Effector memory CD4-positive, alpha-beta T cell (primary cell): ENCODE data around the gene CKAP5.

Experiments
- DNase-seq, 3 donors: peaks; one replicate each; pipeline ENCODE4 v3.0.0-alpha.2; 2020
- H3K27ac ChIP-seq: 2 replicates; pipeline ENCODE4 v1.7.0; 2013; ENCODE audit warnings: mild to moderate bottlenecking, low read length, moderate library complexity; ENCODE audit not compliant: insufficient read depth, poor library complexity, severe bottlenecking
- H3K27me3 ChIP-seq: replicated peaks from 2 replicates; pipeline ENCODE4 v1.7.0; 2013; ENCODE audit warnings: mild to moderate bottlenecking, low read length; ENCODE audit not compliant: insufficient read depth, control insufficient read depth, poor library complexity, severe bottlenecking
- H3K36me3 ChIP-seq: 2 replicates; pipeline ENCODE4 v1.7.0; 2013; ENCODE audit warnings: mild to moderate bottlenecking, low read length, moderate library complexity; ENCODE audit not compliant: control insufficient read depth, insufficient read depth
- H3K4me1 ChIP-seq: 2 replicates; pipeline ENCODE4 v1.7.0; 2013; ENCODE audit warnings: low read length, mild to moderate bottlenecking; ENCODE audit not compliant: control insufficient read depth, insufficient read depth, poor library complexity, severe bottlenecking
- H3K4me3 ChIP-seq: 2 replicates; pipeline ENCODE4 v1.7.0; 2013; ENCODE audit warnings: low read length, low read depth, mild to moderate bottlenecking; ENCODE audit not compliant: insufficient read depth, poor library complexity, severe bottlenecking
- H3K9me3 ChIP-seq: 2 replicates; pipeline ENCODE4 v1.7.0; 2013; ENCODE audit warnings: mild to moderate bottlenecking, low read length, moderate library complexity; ENCODE audit not compliant: control insufficient read depth

Gene CKAP5

DNA sequence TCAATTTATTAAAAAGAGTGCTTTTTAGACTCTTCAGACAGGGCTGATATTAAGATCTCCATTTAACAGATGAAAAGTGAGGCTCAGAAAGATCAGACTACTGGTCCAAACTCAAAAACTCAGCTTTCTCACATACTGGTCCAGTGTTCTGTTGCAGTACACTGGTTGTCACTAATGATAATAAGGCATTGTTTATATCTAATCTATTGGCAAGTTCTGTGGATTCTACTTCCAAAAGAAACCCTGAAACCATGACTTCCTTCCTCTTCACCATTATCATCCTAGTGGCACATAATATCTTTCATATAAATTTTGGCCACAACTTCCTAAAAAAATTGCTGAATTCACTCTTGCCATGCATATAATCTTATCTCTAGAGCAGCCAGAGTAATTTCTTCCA is 90.1 kb downstream of the CKAP5 start:
- Histone ChIP-seq H3K4me1 (no peaks in the 10 kb centered on the region), H3K4me3 (no peak overlapping the region), H3K27me3 (no peaks in the 10 kb centered on the region), H3K9me3 (no peaks in the 10 kb centered on the region), H3K27ac (no peak overlapping the region), H3K36me3 (peaks cover 58% of the 10 kb centered on the region)
- no peak for DNase-seq

DNA sequence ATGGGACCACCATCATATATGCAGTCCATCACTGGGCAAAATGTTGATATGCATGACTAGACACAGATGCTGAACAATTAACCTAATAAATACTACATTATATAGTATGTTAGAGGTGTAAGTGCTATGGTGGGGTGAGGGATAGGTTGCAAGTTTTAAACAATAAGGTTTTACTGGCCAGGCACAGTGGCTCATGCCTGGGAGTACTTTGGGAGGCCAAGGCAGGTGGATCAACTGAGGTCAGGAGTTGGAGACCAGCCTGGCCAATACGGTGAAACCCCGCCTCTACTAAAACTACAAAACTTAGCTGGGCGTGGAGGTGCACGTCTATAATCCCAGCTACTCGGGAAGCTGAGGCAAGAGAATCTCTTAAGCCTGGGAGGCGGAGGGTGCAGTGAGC is 98.9 kb downstream of the CKAP5 start:
- Histone ChIP-seq H3K36me3 (peaks cover 59% of the 10 kb centered on the region), H3K27ac (no peak overlapping the region), H3K27me3 (no peaks in the 10 kb centered on the region), H3K9me3 (no peaks in the 10 kb centered on the region), H3K4me3 (no peak overlapping the region), H3K4me1 (no peaks in the 10 kb centered on the region)
- DNase-seq: no peak

DNA sequence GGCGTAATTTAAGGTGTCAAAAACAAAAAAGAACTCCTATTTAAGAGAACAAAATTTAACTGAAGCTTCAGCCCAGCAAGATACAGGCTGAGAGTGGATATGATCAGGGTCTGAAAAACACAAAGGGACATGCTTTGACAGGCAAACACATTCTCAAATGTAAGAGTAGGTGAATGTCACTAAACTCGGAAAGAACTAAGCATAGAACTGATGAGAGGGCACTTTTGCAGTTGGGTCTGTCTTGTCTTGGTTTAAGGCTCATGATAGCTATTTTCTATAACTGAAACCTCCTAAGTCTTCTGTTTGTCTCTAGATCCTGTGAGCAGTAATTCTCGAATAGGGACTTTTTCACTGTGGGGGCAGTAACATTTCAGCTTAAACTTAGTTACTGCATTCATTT is 100.1 kb downstream of the CKAP5 start:
- Histone ChIP-seq H3K9me3 (no peaks in the 10 kb centered on the region), H3K4me3 (no peak overlapping the region), H3K27ac (no peak overlapping the region), H3K27me3 (no peaks in the 10 kb centered on the region), H3K4me1 (no peaks in the 10 kb centered on the region), H3K36me3 (peaks cover 52% of the 10 kb centered on the region)
- DNase-seq: no peak

DNA sequence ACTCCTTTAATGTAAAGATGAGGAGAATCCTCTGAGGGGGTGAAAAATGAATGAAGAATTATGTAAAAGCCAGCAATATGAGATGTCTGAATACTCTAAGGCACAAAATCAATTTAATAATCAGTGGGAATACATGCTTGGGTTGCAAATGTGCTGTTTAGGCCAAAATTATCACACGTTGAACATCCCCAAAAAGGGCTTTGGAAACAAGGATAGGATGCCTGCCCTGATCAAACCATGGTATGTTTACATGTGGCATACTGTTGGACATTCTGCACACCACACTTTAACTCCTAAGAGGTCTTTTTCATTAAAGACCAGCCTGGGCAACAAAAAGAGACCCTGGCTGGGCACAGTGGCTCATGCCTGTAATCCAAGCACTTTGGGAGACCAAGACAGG is 100.8 kb downstream of the CKAP5 start:
- H3K27ac ChIP-seq: no peak overlapping the region
- H3K27me3 ChIP-seq: no peaks in the 10 kb centered on the region
- H3K9me3 ChIP-seq: no peaks in the 10 kb centered on the region
- no peak overlapping the region for H3K4me3 ChIP-seq
- H3K4me1 ChIP-seq: no peaks in the 10 kb centered on the region
- no peak for DNase-seq
- peaks cover 46% of the 10 kb centered on the region for H3K36me3 ChIP-seq

DNA sequence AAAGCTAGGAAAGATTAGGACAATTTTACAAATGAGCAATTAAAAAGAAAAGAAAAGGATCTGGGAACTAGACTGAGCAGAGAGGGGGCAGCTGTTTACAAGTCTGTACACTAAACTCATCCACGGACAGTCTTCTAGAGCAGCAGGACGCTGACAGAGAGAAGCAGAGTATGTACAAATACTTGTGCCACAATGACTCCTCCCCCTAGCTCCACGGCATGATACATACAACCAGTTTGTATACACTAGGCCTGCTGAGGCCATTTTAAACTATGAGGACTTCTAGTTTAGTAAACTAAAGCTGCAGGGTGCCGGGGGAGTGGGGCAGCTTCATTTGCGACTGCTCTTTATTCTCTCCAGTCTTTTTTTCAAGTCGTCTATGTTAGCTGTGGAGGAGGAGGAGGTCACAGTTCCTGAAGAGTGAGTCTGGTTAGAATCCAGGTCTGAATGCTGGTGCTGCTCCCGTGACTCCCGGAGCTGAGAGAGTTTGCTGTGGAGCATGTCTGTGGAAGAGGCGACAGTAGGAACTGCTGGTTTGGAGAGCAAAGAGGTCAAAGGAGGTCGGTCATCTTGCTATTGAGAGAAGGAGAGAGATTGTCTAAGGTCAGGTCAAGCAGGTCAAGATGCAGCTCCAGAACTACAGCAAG is 102.3 kb downstream of the CKAP5 start:
- no peak for DNase-seq
- no peaks in the 10 kb centered on the region for H3K27me3 ChIP-seq
- H3K4me3 ChIP-seq: no peak overlapping the region
- no peak overlapping the region for H3K27ac ChIP-seq
- H3K9me3 ChIP-seq: no peaks in the 10 kb centered on the region
- no peaks in the 10 kb centered on the region for H3K4me1 ChIP-seq
- peaks cover 40% of the 10 kb centered on the region for H3K36me3 ChIP-seq

DNA sequence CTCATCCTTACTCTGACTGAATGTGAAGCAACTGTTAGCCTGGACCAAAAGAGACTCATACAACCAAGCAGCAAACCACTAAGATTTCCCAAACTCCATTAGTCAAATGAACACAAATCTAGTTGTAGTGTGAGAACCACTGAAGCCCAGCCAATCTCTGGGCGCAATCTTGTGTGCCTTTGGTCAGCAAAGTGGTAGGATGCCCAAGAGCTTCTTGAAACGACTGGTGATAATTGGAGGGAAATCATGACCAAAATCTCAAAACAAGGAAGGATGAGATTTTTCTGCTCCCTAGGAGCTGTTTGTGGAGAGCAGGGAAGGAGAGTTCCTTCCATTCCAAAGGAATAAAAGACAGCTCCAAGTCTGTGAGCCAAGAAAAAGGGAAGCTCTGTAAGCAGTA is 103.0 kb downstream of the CKAP5 start:
- H3K4me1 ChIP-seq: no peaks in the 10 kb centered on the region
- H3K27me3 ChIP-seq: no peaks in the 10 kb centered on the region
- peaks cover 38% of the 10 kb centered on the region for H3K36me3 ChIP-seq
- no peak overlapping the region for H3K27ac ChIP-seq
- no peak for DNase-seq
- H3K4me3 ChIP-seq: no peak overlapping the region
- H3K9me3 ChIP-seq: no peaks in the 10 kb centered on the region

DNA sequence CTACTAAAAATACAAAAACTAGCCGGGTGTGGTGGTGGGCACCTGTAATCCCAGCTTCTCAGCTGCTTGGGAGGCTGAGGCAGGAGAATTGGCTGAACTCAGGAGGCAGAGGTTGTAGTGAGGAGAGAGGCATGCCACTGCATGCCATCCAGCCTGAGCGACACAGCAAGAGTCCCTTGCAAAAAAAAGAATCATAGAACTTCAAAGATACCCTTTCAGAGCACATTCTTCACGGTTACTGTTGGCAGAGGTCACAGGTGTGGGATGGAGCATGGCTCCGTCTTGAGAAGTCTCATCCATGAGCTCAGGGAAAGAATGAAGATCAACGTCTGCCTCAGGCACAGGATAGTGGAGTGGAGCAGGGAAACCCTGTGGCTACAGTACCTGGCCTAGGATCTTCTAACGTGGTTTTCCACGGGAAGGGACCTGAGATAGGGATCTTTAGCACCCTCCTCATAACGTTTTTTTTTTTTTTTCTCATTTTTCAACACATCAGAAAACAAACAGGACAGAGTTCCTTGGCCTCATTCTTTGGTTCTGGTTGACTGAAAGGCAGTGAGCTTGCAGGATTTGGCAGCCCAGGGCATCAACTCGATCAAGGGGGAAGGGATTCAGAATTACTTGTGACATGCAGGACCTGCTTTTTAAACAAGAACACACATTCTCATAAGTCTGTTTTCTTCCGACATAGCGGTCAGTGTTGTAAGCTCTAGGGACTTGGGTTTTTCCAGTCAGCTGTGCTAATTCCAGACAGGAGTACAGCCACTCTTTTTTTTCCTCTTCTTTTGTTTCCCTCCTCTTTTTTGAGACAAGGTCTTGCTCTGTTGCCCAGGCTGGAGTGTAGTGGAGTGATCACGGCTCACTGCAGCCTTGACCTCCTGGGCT is 104.2 kb downstream of the CKAP5 start:
- no peaks in the 10 kb centered on the region for H3K9me3 ChIP-seq
- DNase-seq: no peak
- peaks cover 26% of the 10 kb centered on the region for H3K36me3 ChIP-seq
- no peak overlapping the region for H3K4me3 ChIP-seq
- no peak overlapping the region for H3K27ac ChIP-seq
- no peaks in the 10 kb centered on the region for H3K27me3 ChIP-seq
- no peaks in the 10 kb centered on the region for H3K4me1 ChIP-seq

DNA sequence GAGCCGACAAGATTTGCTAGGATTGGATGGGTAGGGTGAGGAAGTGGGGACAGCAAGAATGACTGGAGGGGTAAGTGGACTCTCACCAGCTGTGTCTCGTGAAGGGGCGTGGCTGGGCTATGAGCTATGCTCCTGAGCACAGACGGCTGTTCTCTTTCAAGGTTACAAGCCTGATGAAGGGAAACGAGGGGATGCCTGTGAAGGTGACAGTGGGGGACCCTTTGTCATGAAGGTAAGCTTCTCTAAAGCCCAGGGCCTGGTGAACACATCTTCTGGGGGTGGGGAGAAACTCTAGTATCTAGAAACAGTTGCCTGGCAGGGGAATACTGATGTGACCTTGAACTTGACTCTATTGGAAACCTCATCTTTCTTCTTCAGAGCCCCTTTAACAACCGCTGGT is 107.2 kb downstream of the CKAP5 start:
- Histone ChIP-seq H3K9me3 (no peaks in the 10 kb centered on the region), H3K36me3 (peaks cover 8% of the 10 kb centered on the region), H3K4me1 (no peaks in the 10 kb centered on the region), H3K27ac (no peak overlapping the region), H3K27me3 (no peaks in the 10 kb centered on the region), H3K4me3 (no peak overlapping the region)
- no peak for DNase-seq

DNA sequence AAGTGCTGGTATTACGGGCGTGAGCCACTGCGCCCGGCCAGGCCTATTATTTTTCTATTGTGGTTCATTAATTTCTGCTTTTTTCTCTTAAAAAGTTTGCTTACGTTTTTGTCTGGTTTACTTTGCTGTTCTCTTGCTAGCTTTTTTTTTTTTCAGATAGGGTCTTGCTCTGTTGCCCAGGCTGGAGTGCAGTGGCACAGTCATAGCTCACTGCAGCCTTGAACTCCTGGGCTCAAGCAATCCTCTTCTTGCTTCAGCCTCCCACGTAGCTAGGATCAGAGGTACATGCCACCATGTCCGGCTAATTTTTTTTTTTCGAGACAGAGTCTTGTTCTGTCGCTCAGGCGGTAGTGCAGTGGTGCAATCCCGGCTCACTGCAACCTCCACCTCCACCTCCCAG is 108.4 kb downstream of the CKAP5 start:
- Histone ChIP-seq H3K27me3 (no peaks in the 10 kb centered on the region), H3K36me3 (no peaks in the 10 kb centered on the region), H3K4me1 (no peaks in the 10 kb centered on the region), H3K27ac (no peak overlapping the region), H3K9me3 (no peaks in the 10 kb centered on the region), H3K4me3 (no peak overlapping the region)
- DNase-seq: no peak

DNA sequence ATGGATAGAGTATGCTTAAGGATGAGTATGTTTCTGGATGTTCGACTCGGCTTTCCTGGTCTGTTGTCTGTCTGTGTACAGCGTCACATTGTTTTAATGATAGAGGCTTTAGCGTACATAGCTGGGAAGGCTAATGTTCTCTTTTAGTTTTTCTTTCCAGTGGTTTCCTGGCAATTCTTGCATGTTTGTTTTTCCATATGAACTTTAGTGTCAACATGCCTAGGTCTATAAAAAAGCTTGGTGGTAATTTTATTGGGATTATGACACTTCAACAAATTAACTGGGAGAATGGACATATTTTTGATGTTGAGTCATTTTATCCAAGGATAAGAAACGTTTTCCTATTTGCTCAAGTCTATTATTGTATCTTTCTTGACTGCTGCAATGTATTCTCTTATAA is 109.5 kb downstream of the CKAP5 start:
- no peaks in the 10 kb centered on the region for H3K27me3 ChIP-seq
- no peaks in the 10 kb centered on the region for H3K4me1 ChIP-seq
- H3K36me3 ChIP-seq: no peaks in the 10 kb centered on the region
- no peak overlapping the region for H3K4me3 ChIP-seq
- no peak for DNase-seq
- no peaks in the 10 kb centered on the region for H3K9me3 ChIP-seq
- no peak overlapping the region for H3K27ac ChIP-seq
